Fibroblast of mammary gland (primary cell): ENCODE results near the gene FRMD5.

ENCODE experiments used
- DNase-seq: peaks from one replicate; pipeline ENCODE4 v3.0.0-alpha.2; 2010; ENCODE audit warnings: low read depth
- H3K4me3 ChIP-seq: 2 replicates; pipeline ENCODE4 v1.5.1; 2011; ENCODE audit warnings: low read depth, mild to moderate bottlenecking, low read length, moderate library complexity; ENCODE audit not compliant: control insufficient read depth
- CTCF ChIP-seq: conservative IDR thresholded peaks from 2 replicates; pipeline ENCODE4 v1.5.1; 2011; ENCODE audit warnings: low read depth, low read length, inconsistent platforms; ENCODE audit not compliant: control insufficient read depth, insufficient read depth

Gene FRMD5

GRCh38 chr15:43900996-43901395 lies 294.1 kb downstream of the FRMD5 start:
- TF ChIP-seq CTCF = no peak
- no peak for DNase-seq
- no peak overlapping the region for H3K4me3 ChIP-seq

GRCh38 chr15:43899928-43900327 lies 295.1 kb downstream of the FRMD5 start:
- no peak for TF ChIP-seq CTCF
- H3K4me3 ChIP-seq = no peak overlapping the region
- DNase-seq = no peak

- no peak for TF ChIP-seq CTCF
- H3K4me3 ChIP-seq = no peak overlapping the region
- no peak for DNase-seq
Measured at GRCh38 chr15:43898891-43899290, 296.2 kb downstream of the FRMD5 start.

GRCh38 chr15:43896543-43896942 lies 298.5 kb downstream of the FRMD5 start:
- H3K4me3 ChIP-seq = no peak overlapping the region
- TF ChIP-seq CTCF = no peak
- DNase-seq = no peak

- no peak overlapping the region for H3K4me3 ChIP-seq
- DNase-seq = no peak
- TF ChIP-seq CTCF = no peak
Measured at GRCh38 chr15:43895586-43895985, 299.5 kb downstream of the FRMD5 start.

- DNase-seq = no peak
- no peak for TF ChIP-seq CTCF
- H3K4me3 ChIP-seq = no peak overlapping the region
Measured at GRCh38 chr15:43893956-43894355, 301.1 kb downstream of the FRMD5 start.

- no peak for DNase-seq
- H3K4me3 ChIP-seq = no peak overlapping the region
- no peak for TF ChIP-seq CTCF
Measured at GRCh38 chr15:43889042-43889441, 306.0 kb downstream of the FRMD5 start.
